BLaER1 treated with 17β-estradiol and CSF1 and Interleukin-3, amounts not matched to agents 10 nM and 100 nM (cell line): Measurements from ENCODE around the gene GSTM5.
"Not testable (repeated sequence)": the region's sequence is repeated elsewhere in the genome, so short reads cannot be mapped to it uniquely, and the experiment has no call there.

Experiments
- H3K27ac ChIP-seq, 11 experiments: shearing (Covaris generic); formaldehyde crosslinking; 2 replicates each; pipeline ENCODE4 v1.8.1; 2022
- H3K27me3 ChIP-seq, 11 experiments: shearing (Covaris generic); formaldehyde crosslinking; 2 replicates each; pipeline ENCODE4 v1.8.1; 2022
- H3K36me3 ChIP-seq, 11 experiments: shearing (Covaris generic); formaldehyde crosslinking; 2 replicates each; pipeline ENCODE4 v1.8.1; 2022
- H3K4me1 ChIP-seq, 10 experiments: shearing (Covaris generic); formaldehyde crosslinking; 2 replicates each; pipeline ENCODE4 v1.8.1; 2022
- H3K4me2 ChIP-seq, 11 experiments: shearing (Covaris generic); formaldehyde crosslinking; 2 replicates each; pipeline ENCODE4 v1.8.1; 2022
- H3K4me3 ChIP-seq, 10 experiments: shearing (Covaris generic); formaldehyde crosslinking; 2 replicates each; pipeline ENCODE4 v1.8.1; 2022
- H3K9ac ChIP-seq, 11 experiments: shearing (Covaris generic); formaldehyde crosslinking; 2 replicates each; pipeline ENCODE4 v1.8.1; 2022
- H3K9me3 ChIP-seq, 11 experiments: shearing (Covaris generic); formaldehyde crosslinking; replicated peaks in 1 of 11; 2 replicates each; pipeline ENCODE4 v1.8.1; 2022
- H4K20me1 ChIP-seq, 11 experiments: shearing (Covaris generic); formaldehyde crosslinking; 2 replicates each; pipeline ENCODE4 v1.8.1; 2022
- Cebpa-rat ChIP-seq, 11 experiments: shearing (Covaris generic); IDR thresholded peaks; 2 replicates each; pipeline ENCODE4 v1.8.1; 2022

The GSTM5 gene

DNA sequence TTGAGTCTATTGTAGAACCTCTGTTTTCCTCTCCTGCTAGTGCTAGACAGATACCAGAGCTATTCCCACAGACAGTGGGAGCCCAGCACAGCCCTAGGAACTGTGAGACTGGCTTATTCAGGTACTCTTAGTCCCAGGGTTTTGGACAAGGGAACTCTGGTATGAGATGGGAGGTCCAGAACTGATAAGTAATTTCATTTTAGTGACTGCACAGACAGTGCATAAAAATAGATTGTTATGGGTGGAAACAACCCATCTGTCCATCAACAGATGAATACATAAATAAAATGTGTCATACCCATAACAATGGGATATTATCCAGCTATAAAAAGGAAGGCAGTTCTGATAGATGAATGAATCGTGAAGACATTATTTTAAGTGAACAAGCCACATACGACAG lies 42.7 kb downstream of the GSTM5 start:
- Histone ChIP-seq H3K27ac (no peak overlapping the region), H3K4me3 (no peak overlapping the region), H4K20me1 (no peaks in the 10 kb centered on the region), H3K4me1 (no peaks in the 10 kb centered on the region), H3K27me3 (no peaks in the 10 kb centered on the region), H3K9ac (no peak overlapping the region), H3K36me3 (no peaks in the 10 kb centered on the region), H3K9me3 (no peaks in the 10 kb centered on the region), H3K4me2 (no peak overlapping the region)
- TF ChIP-seq Cebpa-rat (IDR thresholded peaks at IDR 0.05) = no peak

DNA sequence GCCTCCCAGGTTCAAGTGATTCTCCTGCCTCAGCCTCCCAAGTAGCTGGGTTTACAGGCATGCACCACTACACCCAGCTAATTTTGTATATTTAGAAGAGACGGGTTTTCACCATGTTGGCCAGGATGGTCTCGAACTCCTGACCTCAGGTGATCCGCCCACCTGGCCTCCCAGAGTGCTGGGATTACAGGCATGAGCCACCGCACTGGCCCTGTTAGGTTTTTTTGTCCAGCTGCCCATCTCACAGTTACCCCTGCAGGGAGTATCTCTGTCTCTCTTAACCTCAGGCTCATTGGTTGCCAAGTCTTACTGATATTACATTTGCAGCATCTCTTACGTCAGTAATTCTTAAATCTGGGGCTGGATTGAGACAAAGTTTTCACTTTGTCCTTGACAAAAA lies 44.3 kb downstream of the GSTM5 start:
- not testable (repeated sequence) for H3K4me1 ChIP-seq, H3K4me2 ChIP-seq, H4K20me1 ChIP-seq, H3K36me3 ChIP-seq, H3K27me3 ChIP-seq, H3K9me3 ChIP-seq, H3K4me3 ChIP-seq, H3K9ac ChIP-seq, H3K27ac ChIP-seq

DNA sequence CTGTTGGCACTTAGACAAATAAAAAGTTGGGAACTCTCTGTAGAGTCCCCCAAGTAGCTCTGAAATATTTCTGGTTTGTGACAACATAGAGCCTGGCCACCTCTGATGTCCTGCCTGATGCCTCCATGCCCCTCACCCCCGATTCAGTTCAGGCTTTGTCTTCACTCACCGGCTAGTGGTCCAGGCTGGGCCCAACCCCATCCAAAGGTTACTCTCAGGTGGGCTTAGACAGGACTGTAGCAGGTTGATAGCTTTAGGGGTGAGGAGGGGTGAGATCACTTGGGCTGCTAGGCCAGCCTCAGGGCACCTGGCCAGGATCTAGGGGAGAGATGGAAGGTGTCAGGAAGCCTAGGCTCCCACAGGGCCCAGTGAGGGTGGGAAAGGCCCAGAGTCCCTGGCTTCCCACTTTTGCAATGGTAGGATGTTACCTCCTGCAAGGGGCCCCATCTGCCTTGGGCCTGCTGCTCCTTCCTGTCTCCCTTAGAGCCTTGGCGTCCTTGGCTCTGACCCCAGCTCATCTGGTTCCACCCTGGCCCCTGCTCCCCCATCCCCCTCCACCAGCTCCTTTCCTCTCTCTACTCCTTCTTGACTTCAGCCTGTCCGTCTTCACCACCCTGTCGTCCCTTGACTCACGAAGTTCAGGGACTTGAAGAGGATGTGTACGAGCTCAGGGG lies 44.9 kb downstream of the GSTM5 start:
- H3K36me3 ChIP-seq = no peaks in the 10 kb centered on the region
- H3K4me2 ChIP-seq = no peak overlapping the region
- TF ChIP-seq Cebpa-rat (IDR thresholded peaks at IDR 0.05) = no peak
- no peaks in the 10 kb centered on the region for H4K20me1 ChIP-seq
- no peaks in the 10 kb centered on the region for H3K9me3 ChIP-seq
- H3K9ac ChIP-seq = no peak overlapping the region
- peaks cover 0 to 4% (median 0%) of the 10 kb centered on the region in 10 experiments; a peak in 6 of 20 replicates for H3K4me1 ChIP-seq
- H3K27me3 ChIP-seq = no peaks in the 10 kb centered on the region
- no peak overlapping the region for H3K27ac ChIP-seq
- H3K4me3 ChIP-seq = no peak overlapping the region

DNA sequence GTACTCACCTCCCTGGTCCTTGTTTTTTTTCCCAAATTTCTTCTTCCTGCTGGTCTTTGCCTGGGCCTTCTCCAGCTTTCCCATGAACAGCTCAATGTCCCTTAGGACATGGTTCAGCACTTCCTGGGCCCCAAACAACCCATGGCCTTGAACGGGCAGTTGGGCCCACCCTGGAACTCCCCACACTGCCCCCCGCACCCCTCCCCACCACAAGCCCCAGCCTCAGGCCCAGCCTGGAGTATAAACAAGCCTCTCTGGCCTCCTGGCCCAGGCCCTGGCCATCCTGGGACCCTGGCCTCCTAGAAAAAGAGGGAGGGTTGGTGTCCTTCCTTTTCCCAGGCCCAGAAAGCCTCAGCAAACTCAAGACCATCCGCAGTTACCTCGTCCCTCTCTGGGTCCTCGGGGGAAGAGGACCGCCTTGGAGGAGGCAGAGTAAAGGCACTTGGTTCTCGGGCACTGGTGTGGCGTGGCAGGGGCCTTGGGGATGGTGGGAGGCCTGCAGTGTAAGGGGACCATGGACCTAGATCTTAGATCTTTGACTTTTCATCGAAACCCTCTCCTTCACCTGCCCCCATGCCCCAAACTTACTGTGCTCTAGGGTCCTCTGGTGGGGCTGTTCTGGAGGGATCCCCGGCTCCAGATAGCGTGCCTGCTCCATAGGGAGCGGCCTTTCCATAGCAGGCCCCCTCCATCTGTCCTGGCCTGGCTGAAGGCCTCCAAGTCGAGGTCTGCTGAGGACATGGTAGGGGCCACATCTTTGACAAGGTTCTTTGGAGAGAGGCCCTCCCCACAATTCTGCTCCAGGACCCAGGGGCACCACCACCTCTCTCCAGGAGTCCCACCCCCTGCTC lies 46.1 kb downstream of the GSTM5 start:
- no peak for TF ChIP-seq Cebpa-rat (IDR thresholded peaks at IDR 0.05)
- no peaks in the 10 kb centered on the region for H3K9me3 ChIP-seq
- no peaks in the 10 kb centered on the region for H3K27me3 ChIP-seq
- peaks cover under 1 to 15% (median 7%) of the 10 kb centered on the region in 10 experiments; a peak in 17 of 20 replicates for H3K4me1 ChIP-seq
- no peaks in the 10 kb centered on the region for H3K36me3 ChIP-seq
- no peak overlapping the region for H3K4me2 ChIP-seq
- no peak overlapping the region for H3K27ac ChIP-seq
- no peaks in the 10 kb centered on the region for H4K20me1 ChIP-seq
- H3K9ac ChIP-seq = no peak overlapping the region
- no peak overlapping the region for H3K4me3 ChIP-seq

DNA sequence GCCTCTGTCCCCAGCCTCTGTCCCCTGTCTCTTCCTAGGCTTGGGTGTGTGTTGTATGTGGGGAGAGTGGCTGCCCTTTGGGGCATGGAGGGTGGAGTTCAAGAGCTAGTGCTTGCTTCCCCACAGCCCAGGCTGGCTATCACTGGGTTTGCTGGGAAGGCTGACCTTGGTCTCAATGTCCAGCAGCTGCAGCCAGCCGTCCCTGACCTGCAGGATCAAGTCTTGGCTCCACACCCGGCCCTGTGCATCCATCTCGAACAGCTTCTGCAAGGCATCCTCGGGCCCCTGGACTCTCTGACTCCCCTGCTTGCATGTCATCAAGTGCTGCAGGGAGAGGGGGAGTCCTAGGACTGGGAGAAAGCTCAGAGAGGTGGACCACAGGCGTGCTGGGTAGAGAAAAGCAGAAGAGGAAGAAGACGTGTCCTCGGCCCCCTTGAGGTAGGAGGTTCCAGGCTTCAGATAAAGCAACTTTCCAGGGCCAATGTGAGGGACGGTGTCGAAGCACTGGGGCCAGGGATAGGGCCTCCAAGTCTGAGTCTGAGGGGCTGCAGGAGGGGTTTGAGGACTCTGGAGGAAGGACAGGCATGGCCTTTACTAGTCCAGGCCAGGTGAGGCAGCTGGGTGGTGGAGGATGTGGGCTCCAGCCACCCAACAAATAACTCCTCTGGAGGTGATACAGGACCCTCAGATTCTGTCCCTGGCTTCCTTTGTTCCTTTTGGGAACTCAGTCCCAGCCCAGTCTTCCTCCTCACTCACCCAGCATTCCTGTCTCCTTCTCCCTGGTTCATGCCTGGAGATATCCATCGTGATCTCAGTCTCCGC lies 47.7 kb downstream of the GSTM5 start:
- Histone ChIP-seq H3K4me1 (peaks cover 5 to 31% (median 18%) of the 10 kb centered on the region in 10 experiments; a peak in 19 of 20 replicates), H4K20me1 (no peaks in the 10 kb centered on the region), H3K4me3 (no peak overlapping the region), H3K36me3 (no peaks in the 10 kb centered on the region), H3K9me3 (no peaks in the 10 kb centered on the region), H3K27ac (no peak overlapping the region), H3K9ac (no peak overlapping the region), H3K4me2 (no peak overlapping the region), H3K27me3 (no peaks in the 10 kb centered on the region)
- TF ChIP-seq Cebpa-rat (IDR thresholded peaks at IDR 0.05) = no peak

DNA sequence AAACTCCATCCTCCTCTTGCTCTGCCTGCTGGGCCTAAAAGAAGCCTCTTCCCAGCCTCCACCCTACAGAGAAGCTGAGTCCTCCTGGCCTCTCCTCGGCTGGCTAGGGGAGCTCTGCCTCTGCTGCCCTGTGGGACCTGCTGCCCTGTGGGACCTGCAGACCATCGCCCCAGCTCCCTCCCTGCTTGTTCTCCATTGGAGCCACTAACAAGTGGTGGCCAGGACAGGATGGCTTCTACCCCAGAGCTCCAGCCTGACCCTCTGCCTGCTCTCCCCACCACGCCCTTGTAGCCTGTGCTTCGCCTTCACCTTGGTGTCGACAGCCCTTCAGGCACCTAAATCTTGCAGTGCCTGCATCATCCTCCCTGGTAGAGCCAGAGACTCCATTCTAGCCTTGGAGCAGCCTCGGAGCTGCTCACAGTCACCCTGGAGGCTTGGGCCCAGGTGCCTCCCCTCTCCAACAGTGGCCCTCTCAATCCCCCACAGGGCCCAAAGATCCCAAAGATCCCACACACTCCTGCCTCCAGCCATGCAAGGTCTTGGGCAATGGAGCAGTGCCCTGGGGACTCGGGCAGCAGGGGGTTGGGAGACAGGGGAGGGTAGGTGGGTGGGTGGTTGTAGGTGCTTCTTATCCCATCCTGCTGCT lies 48.7 kb downstream of the GSTM5 start:
- H4K20me1 ChIP-seq = no peaks in the 10 kb centered on the region
- no peak overlapping the region for H3K4me3 ChIP-seq
- H3K9me3 ChIP-seq = no peaks in the 10 kb centered on the region
- TF ChIP-seq Cebpa-rat (IDR thresholded peaks at IDR 0.05) = no peak
- H3K36me3 ChIP-seq = no peaks in the 10 kb centered on the region
- no peak overlapping the region for H3K9ac ChIP-seq
- H3K4me1 ChIP-seq = peaks cover 5 to 33% (median 19%) of the 10 kb centered on the region in 10 experiments; a peak in 19 of 20 replicates
- H3K4me2 ChIP-seq = no peak overlapping the region
- H3K27me3 ChIP-seq = no peaks in the 10 kb centered on the region
- no peak overlapping the region for H3K27ac ChIP-seq

DNA sequence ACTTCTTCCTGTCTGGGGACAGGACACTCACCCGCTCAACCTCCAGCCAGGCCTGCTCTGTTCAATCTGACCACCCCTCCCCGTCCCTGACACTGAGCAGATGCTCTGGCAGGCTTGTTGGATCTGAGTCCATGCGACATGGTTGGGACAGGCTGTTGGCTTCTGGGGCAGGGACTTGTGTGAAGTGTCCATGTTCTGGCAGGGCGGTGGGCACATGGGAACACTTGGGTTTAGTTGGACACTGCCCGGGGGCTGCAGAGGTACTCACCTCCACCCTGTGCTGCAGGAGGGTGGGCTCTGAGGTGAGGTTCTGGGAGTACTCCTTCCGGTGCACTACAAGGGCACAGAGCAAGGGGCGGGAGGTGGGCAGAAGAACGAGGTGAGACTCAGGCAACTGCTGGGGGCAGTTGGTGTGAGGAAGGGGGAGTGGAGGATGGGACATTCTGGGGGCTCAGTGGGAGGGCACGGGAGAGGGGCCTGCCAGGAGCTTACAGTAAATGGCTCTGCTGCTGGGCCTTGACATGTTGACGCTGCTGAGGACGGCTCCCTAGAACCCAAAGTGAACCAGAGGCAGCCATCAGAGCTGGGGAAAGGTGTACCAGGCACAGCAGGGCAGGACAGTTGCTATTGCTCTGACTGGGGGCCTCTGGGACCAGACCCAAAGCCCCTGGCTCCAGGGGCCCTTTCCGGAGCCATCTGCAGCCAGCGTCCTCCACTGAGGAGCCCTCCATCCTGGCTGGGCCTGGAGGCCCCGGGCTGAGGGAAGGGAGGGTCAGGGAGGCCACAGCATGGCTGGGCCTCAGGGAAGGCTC lies 49.4 kb downstream of the GSTM5 start:
- no peak for TF ChIP-seq Cebpa-rat (IDR thresholded peaks at IDR 0.05)
- Histone ChIP-seq H3K4me2 (no peak overlapping the region), H3K27me3 (no peaks in the 10 kb centered on the region), H3K27ac (0 out of 22 replicates have a peak overlapping the region, but pooled peaks of 1 of the 11 experiments have one; percentile 2), H3K4me1 (peaks cover 5 to 33% (median 19%) of the 10 kb centered on the region in 10 experiments; a peak in 19 of 20 replicates), H3K9me3 (no peaks in the 10 kb centered on the region), H3K9ac (no peak overlapping the region), H3K36me3 (no peaks in the 10 kb centered on the region), H3K4me3 (no peak overlapping the region), H4K20me1 (no peaks in the 10 kb centered on the region)

DNA sequence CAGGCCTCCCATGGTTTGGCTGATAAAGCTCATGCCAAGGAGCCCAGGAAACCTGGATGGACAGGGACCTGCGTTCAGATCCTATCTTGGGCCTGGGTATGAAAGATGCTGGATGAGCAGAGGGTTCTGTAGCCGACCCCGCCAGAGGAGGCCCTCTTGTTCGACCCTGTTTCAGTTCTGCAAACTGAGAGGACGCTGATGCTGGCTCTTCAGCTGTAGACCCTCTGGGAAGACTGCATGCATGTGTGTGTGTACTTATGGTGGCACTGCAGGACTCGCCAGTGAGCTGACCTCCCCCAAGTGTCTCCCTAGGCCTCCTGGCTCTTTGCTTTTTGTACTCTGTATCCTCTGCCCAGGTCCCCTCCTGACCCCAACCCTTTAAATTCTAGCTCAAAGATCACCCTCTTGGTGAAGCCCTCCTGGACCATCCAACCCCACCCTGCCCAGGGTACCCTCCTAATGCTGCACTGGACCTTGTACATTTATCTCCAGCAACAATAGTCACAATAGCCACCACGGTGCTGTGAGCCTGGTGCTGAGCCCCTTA lies 50.1 kb downstream of the GSTM5 start:
- Histone ChIP-seq H3K27me3 (no peaks in the 10 kb centered on the region), H4K20me1 (no peaks in the 10 kb centered on the region), H3K9ac (no peak overlapping the region), H3K27ac (0 out of 22 replicates have a peak overlapping the region, but pooled peaks of 1 of the 11 experiments have one; percentile 2), H3K9me3 (no peaks in the 10 kb centered on the region), H3K36me3 (no peaks in the 10 kb centered on the region), H3K4me3 (no peak overlapping the region), H3K4me2 (peak overlapping the region in 3 of 11 experiments; percentile 85 to 91 (median 90); a peak in 6 of 22 replicates), H3K4me1 (peaks cover 5 to 33% (median 19%) of the 10 kb centered on the region in 10 experiments; a peak in 19 of 20 replicates)
- TF ChIP-seq Cebpa-rat (IDR thresholded peaks at IDR 0.05) = no peak
